ENCODE results near the gene TRPV3. TPM values are rescaled to one million over a fixed set of nuclear protein-coding genes. Genes with fewer than 3 reads are reported as not detected.

Gene TRPV3
- total RNA-seq, 1 experiment from 2014 or later = 1.4 TPM

DNA sequence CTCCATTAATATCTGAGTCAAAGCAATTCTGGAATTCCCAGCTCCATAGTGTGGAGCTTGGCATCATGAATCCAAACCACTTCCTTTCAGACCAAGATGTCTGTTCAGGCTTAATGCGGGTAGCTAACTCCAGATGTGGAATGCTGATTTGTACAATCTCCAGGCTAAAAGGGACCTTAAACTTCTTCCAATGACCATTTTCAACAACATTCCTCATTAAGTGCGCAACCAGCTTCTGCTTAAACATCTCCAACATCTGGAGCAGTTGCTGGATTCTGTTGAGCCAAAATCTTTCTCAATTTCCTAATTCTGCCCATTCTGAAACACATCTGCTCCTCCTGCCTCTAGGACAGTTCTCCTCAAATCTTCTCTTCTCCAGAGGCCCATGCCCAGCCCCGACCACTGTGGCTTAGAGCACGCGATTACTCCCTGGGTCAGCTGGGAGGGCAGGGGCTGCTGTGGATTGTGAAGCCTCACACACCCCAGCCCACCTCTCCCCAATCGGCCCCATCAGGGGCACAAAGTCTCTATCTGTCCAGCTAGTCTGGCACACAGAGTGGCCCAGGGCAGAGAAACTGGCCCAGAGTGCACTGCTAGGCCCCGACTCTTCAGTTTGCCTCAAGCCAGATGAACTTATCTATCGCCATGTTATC is 45.6 kb downstream of the TRPV3 start:
- no peaks in the 10 kb centered on the region for H3K36me3 ChIP-seq (ENCODE audit: control insufficient read depth in 1 of 2, insufficient read depth in 2 of 2, low read length in 2 of 2)
- TF ChIP-seq EZH2 (IDR thresholded peaks at IDR 0.05) (no peak), YY1 (IDR thresholded peaks at IDR 0.05; ENCODE audit: extremely low read depth, insufficient replicate concordance, low read depth, low read length) (no peak), JUND (IDR thresholded peaks at IDR 0.05) (no peak), RAD21 (IDR thresholded peaks at IDR 0.05; ENCODE audit: low read depth) (no peak), CBX3 (IDR thresholded peaks at IDR 0.05; ENCODE audit: low read depth) (no peak), ZFX (IDR thresholded peaks at IDR 0.05) (no peak), ZNF274 (IDR thresholded peaks at IDR 0.05; ENCODE audit: low read depth, low read length) (no peak), POLR2AphosphoS5 (IDR thresholded peaks at IDR 0.05; ENCODE audit: low read depth, low read length) (no peak), ELF1 (IDR thresholded peaks at IDR 0.05; ENCODE audit: borderline replicate concordance, low read depth) (no peak), POLR2A (IDR thresholded peaks at IDR 0.05; ENCODE audit: borderline replicate concordance, extremely low read depth, insufficient read depth, insufficient read length) (no peak)
- TF ChIP-seq, protein P1, sequence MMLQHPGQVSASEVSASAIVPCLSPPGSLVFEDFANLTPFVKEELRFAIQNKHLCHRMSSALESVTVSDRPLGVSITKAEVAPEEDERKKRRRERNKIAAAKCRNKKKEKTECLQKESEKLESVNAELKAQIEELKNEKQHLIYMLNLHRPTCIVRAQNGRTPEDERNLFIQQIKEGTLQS (IDR thresholded peaks at IDR 0.05) = no peak
- TF ChIP-seq, protein P2, sequence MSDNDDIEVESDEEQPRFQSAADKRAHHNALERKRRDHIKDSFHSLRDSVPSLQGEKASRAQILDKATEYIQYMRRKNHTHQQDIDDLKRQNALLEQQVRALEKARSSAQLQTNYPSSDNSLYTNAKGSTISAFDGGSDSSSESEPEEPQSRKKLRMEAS (IDR thresholded peaks at IDR 0.05) = no peak
- TF ChIP-seq, protein P3, sequence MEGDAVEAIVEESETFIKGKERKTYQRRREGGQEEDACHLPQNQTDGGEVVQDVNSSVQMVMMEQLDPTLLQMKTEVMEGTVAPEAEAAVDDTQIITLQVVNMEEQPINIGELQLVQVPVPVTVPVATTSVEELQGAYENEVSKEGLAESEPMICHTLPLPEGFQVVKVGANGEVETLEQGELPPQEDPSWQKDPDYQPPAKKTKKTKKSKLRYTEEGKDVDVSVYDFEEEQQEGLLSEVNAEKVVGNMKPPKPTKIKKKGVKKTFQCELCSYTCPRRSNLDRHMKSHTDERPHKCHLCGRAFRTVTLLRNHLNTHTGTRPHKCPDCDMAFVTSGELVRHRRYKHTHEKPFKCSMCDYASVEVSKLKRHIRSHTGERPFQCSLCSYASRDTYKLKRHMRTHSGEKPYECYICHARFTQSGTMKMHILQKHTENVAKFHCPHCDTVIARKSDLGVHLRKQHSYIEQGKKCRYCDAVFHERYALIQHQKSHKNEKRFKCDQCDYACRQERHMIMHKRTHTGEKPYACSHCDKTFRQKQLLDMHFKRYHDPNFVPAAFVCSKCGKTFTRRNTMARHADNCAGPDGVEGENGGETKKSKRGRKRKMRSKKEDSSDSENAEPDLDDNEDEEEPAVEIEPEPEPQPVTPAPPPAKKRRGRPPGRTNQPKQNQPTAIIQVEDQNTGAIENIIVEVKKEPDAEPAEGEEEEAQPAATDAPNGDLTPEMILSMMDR (IDR thresholded peaks at IDR 0.05 in 2 of 3, conservative IDR thresholded peaks at IDR 0.05 in 1 of 3; ENCODE audit: borderline replicate concordance in 1 of 3, insufficient read depth in 1 of 3, low read depth in 2 of 3, low read length in 2 of 3) = no peak
- TF ChIP-seq, protein P4, sequence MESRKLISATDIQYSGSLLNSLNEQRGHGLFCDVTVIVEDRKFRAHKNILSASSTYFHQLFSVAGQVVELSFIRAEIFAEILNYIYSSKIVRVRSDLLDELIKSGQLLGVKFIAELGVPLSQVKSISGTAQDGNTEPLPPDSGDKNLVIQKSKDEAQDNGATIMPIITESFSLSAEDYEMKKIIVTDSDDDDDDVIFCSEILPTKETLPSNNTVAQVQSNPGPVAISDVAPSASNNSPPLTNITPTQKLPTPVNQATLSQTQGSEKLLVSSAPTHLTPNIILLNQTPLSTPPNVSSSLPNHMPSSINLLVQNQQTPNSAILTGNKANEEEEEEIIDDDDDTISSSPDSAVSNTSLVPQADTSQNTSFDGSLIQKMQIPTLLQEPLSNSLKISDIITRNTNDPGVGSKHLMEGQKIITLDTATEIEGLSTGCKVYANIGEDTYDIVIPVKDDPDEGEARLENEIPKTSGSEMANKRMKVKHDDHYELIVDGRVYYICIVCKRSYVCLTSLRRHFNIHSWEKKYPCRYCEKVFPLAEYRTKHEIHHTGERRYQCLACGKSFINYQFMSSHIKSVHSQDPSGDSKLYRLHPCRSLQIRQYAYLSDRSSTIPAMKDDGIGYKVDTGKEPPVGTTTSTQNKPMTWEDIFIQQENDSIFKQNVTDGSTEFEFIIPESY (IDR thresholded peaks at IDR 0.05; ENCODE audit: extremely low read depth, insufficient replicate concordance, low read length) = no peak
- ATAC-seq = no peak

More for the DNA sequence above, 45.6 kb downstream of the TRPV3 start:
- Histone ChIP-seq H3K27ac (ENCODE audit: low read depth, low read length) (no peak overlapping the region), H2AFZ (ENCODE audit: low read depth, low read length, poor library complexity, severe bottlenecking) (no peak overlapping the region), H3K9me2 (ENCODE audit: insufficient read depth) (no peaks in the 10 kb centered on the region), H3K9me3 (ENCODE audit: control insufficient read depth in 1 of 2, insufficient read depth in 1 of 2, low read depth in 1 of 2, low read length in 2 of 2) (no peaks in the 10 kb centered on the region), H3K27me3 (ENCODE audit: insufficient read depth, low read length) (peaks cover 7% of the 10 kb centered on the region; the same call in 1 of the 2 replicates), H3K79me2 (ENCODE audit: insufficient read depth, low read length) (no peaks in the 10 kb centered on the region), H3K4me1 (ENCODE audit: control insufficient read depth in 1 of 2, insufficient read depth in 2 of 2, low read length in 2 of 2) (no peaks in the 10 kb centered on the region), H4K20me1 (ENCODE audit: insufficient read depth) (no peaks in the 10 kb centered on the region), H3K4me2 (ENCODE audit: low read length) (no peak overlapping the region), H3K4me3 (replicated peaks in 1 of 2; ENCODE audit: low read depth in 1 of 2, low read length in 2 of 2) (no peak overlapping the region), H3K9ac (ENCODE audit: low read length) (no peak overlapping the region)
- BruUV-seq (replicated peaks) = no TSS peak
- no peak for DNase-seq (ENCODE audit: low read depth, low spot score)
- intact Hi-C loops (cut with micrococcal nuclease) = no loop called here
- CTCF ChIA-PET = no interaction called here
- RAD21 ChIA-PET (ENCODE audit: low non-redundant PET in 1 of 2, low total read pairs in 2 of 2, uncharacterized antibody in 2 of 2, unreplicated experiment in 2 of 2) = no interaction called here
- POLR2A ChIA-PET = no interaction called here

Data from HCT116 (cell line).